Esophagus squamous epithelium (tissue), 4 donors: ENCODE data around the gene GALNT6.

ENCODE experiments used
- POLR2A ChIP-seq, 4 donors: fragments of 450-650 bp; IDR thresholded peaks; one replicate each; pipeline ENCODE4 v1.6.1; 2017; ENCODE audit warnings: antibody characterized with exemption in 4 of 4, mild to moderate bottlenecking in 4 of 4, moderate library complexity in 3 of 4
- TF ChIP-seq, protein P1 (sequence below), 6 experiments: fragments of 450-650 bp in 4 of 6; fragments of 200-600 bp in 2 of 6; sonication (generic) in 2 of 6; IDR thresholded peaks; one replicate each; pipeline ENCODE4 v1.5.1; 2016 to 2019; ENCODE audit warnings: antibody characterized with exemption in 6 of 6, mild to moderate bottlenecking in 4 of 6, moderate library complexity in 4 of 6

DNA sequence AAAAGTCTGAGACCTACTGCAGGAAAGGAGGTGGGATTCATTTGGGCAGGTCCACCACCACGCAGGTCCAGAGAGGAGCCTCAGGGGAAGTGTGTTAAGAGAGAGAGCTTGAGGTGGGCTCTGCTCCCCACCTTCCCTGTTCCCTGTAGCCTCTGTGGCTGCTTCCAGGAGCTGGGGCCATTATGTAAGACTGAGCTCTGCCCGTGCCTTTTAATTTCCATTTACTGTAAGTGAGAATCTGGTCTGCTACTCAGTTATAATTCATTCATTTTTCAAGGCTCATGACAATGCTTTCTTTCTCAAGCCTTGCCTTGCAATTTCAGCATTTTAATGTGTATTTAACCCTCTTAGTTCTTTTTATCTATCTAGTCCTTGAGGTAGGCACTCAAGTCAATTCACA is 41.7 kb upstream of the GALNT6 start:
- TF ChIP-seq POLR2A (IDR thresholded peaks at IDR 0.05) = no peak
- TF ChIP-seq, protein P1, sequence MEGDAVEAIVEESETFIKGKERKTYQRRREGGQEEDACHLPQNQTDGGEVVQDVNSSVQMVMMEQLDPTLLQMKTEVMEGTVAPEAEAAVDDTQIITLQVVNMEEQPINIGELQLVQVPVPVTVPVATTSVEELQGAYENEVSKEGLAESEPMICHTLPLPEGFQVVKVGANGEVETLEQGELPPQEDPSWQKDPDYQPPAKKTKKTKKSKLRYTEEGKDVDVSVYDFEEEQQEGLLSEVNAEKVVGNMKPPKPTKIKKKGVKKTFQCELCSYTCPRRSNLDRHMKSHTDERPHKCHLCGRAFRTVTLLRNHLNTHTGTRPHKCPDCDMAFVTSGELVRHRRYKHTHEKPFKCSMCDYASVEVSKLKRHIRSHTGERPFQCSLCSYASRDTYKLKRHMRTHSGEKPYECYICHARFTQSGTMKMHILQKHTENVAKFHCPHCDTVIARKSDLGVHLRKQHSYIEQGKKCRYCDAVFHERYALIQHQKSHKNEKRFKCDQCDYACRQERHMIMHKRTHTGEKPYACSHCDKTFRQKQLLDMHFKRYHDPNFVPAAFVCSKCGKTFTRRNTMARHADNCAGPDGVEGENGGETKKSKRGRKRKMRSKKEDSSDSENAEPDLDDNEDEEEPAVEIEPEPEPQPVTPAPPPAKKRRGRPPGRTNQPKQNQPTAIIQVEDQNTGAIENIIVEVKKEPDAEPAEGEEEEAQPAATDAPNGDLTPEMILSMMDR (IDR thresholded peaks at IDR 0.05) = no peak
